H1 (cell line): Measurements from ENCODE around the gene SLC35F3. TPM values are rescaled to one million over a fixed set of nuclear protein-coding genes. Genes with fewer than 3 reads are reported as not detected.

ENCODE experiments used
- CTCF ChIA-PET: fragments of 300-600 bp; sonication (Branson Sonifier 250); formaldehyde crosslinking; loops from one replicate; lab custom pipeline; 2021; ENCODE audit not compliant: partially characterized antibody; lab: Charles Lee
- POLR2A ChIA-PET: fragments of 300-600 bp; sonication (Branson Sonifier 250); formaldehyde crosslinking; loops from one replicate; lab custom pipeline; 2021; ENCODE audit warnings: inconsistent platforms; ENCODE audit not compliant: partially characterized antibody; lab: Charles Lee
- DNase-seq, 2 experiments: peaks; one replicate each; pipeline versions ENCODE4 v3.0.0 to v3.0.0-alpha.2; 2010 to 2022; ENCODE audit warnings: low spot score in 2 of 2, low read depth in 1 of 2, mixed read lengths in 1 of 2
- FAIRE-seq: peaks from 2 replicates; lab custom pipeline; 2011; peaks lifted over from hg19 to GRCh38; lab: Jason Lieb, UNC
- H2AFZ ChIP-seq: 2 replicates; pipeline ENCODE4 v1.8.1; 2012; ENCODE audit warnings: low read length, inconsistent platforms
- H2AK5ac ChIP-seq: 2 replicates; pipeline ENCODE4 v1.6.1; 2013; ENCODE audit warnings: low read depth, low read length
- H2BK120ac ChIP-seq: replicated peaks from 2 replicates; pipeline ENCODE3; 2013; ENCODE audit warnings: low read depth, low read length, inconsistent platforms
- H2BK12ac ChIP-seq: 2 replicates; pipeline ENCODE4 v1.6.1; 2013; ENCODE audit warnings: low read depth, low read length
- H2BK15ac ChIP-seq: 2 replicates; pipeline ENCODE4 v1.6.1; 2013; ENCODE audit warnings: low read length
- H2BK20ac ChIP-seq: 2 replicates; pipeline ENCODE4 v1.6.1; 2013; ENCODE audit warnings: low read length
- H2BK5ac ChIP-seq: 2 replicates; pipeline ENCODE4 v1.6.1; 2013; ENCODE audit warnings: low read depth, low read length
- H3K14ac ChIP-seq: 2 replicates; pipeline ENCODE4 v1.6.1; 2013; ENCODE audit warnings: inconsistent platforms; ENCODE audit not compliant: insufficient read length
- H3K18ac ChIP-seq: 2 replicates; pipeline ENCODE4 v1.6.1; 2013; ENCODE audit warnings: low read length; ENCODE audit errors: extremely low read depth
- H3K23ac ChIP-seq: 2 replicates; pipeline ENCODE4 v1.6.1; 2013; ENCODE audit warnings: inconsistent platforms; ENCODE audit not compliant: insufficient read length
- H3K23me2 ChIP-seq: 2 replicates; pipeline ENCODE4 v1.6.1; 2013; ENCODE audit warnings: low read depth, low read length
- H3K27ac ChIP-seq: 2 replicates; pipeline ENCODE4 v1.6.1; 2011; ENCODE audit warnings: low read depth, low read length, inconsistent platforms
- H3K27me3 ChIP-seq, 4 experiments: replicated peaks in 1 of 4; 1 replicate in 1 of 4; 2 replicates in 3 of 4; pipeline versions ENCODE4 v1.6.1 to v1.8.1; 2011 to 2013; ENCODE audit warnings: low read length in 3 of 4, mild to moderate bottlenecking in 3 of 4, inconsistent platforms in 2 of 4, mixed read lengths in 2 of 4, moderate library complexity in 1 of 4; ENCODE audit not compliant: control insufficient read depth in 3 of 4, insufficient read depth in 3 of 4; ENCODE audit errors: extremely low read depth in 1 of 4
- H3K36me3 ChIP-seq, 4 experiments: 2 replicates each; pipeline versions ENCODE4 v1.6.1 to v1.8.1; 2011 to 2013; ENCODE audit warnings: mild to moderate bottlenecking in 4 of 4, low read length in 3 of 4, moderate library complexity in 2 of 4, control low read depth in 1 of 4, inconsistent platforms in 1 of 4; ENCODE audit not compliant: insufficient read depth in 4 of 4, control insufficient read depth in 2 of 4
- H3K4ac ChIP-seq: replicated peaks from 2 replicates; pipeline ENCODE3; 2013; ENCODE audit warnings: low read length, low read depth, mixed read lengths, inconsistent platforms; ENCODE audit not compliant: insufficient read length
- H3K4me1 ChIP-seq, 4 experiments: replicated peaks in 1 of 4; 1 replicate in 1 of 4; 2 replicates in 3 of 4; pipeline versions ENCODE4 v1.6.1 to v1.8.1; 2011 to 2013; ENCODE audit warnings: low read length in 3 of 4, inconsistent platforms in 2 of 4, mixed read lengths in 1 of 4; ENCODE audit not compliant: insufficient read depth in 4 of 4, control insufficient read depth in 3 of 4
- H3K4me2 ChIP-seq, 2 experiments: 2 replicates each; pipeline versions ENCODE4 v1.6.1 to v1.8.1; 2011 to 2013; ENCODE audit warnings: low read depth in 2 of 2, low read length in 2 of 2, control low read depth in 1 of 2, inconsistent platforms in 1 of 2, mild to moderate bottlenecking in 1 of 2; ENCODE audit not compliant: insufficient read depth in 1 of 2
- H3K4me3 ChIP-seq, 4 experiments: fragments of 200-600, 300-600 bp in 1 of 4; sonication (generic), shearing (Covaris generic), sonication (Bioruptor Twin) in 1 of 4; 2 replicates each; pipeline versions ENCODE4 v1.5.1 to v1.8.1; 2011 to 2016; ENCODE audit warnings: low read length in 4 of 4, low read depth in 3 of 4, control low read depth in 2 of 4, inconsistent platforms in 2 of 4, mild to moderate bottlenecking in 2 of 4, mixed read lengths in 1 of 4, moderate library complexity in 1 of 4; ENCODE audit not compliant: insufficient read depth in 2 of 4; ENCODE audit errors: extremely low read depth in 1 of 4
- H3K56ac ChIP-seq: replicated peaks from 2 replicates; pipeline ENCODE3; 2013; ENCODE audit warnings: low read depth, mild to moderate bottlenecking, mixed read lengths, low read length, inconsistent platforms; ENCODE audit not compliant: insufficient read length
- H3K79me1 ChIP-seq: 2 replicates; pipeline ENCODE4 v1.6.1; 2013; ENCODE audit warnings: low read depth, low read length, control low read depth
- H3K79me2 ChIP-seq, 2 experiments: 2 replicates each; pipeline versions ENCODE4 v1.6.1 to v1.8.1; 2012 to 2013; ENCODE audit warnings: low read length in 2 of 2, mild to moderate bottlenecking in 2 of 2, inconsistent platforms in 1 of 2; ENCODE audit not compliant: insufficient read depth in 2 of 2, control insufficient read depth in 1 of 2
- H3K9ac ChIP-seq, 4 experiments: replicated peaks in 1 of 4; 1 replicate in 1 of 4; 2 replicates in 3 of 4; pipeline versions ENCODE4 v1.6.1 to v1.8.1; 2011 to 2013; ENCODE audit warnings: low read depth in 3 of 4, low read length in 3 of 4, control low read depth in 2 of 4, mild to moderate bottlenecking in 2 of 4, moderate library complexity in 2 of 4, inconsistent platforms in 1 of 4; ENCODE audit errors: extremely low read depth in 1 of 4
- H3K9me3 ChIP-seq, 2 experiments: 2 replicates each; pipeline versions ENCODE4 v1.6.1 to v1.8.1; 2012 to 2013; ENCODE audit warnings: mild to moderate bottlenecking in 2 of 2, moderate library complexity in 2 of 2, control low read depth in 1 of 2, inconsistent platforms in 1 of 2, low read depth in 1 of 2, low read length in 1 of 2, mixed read lengths in 1 of 2; ENCODE audit not compliant: insufficient read depth in 2 of 2
- H4K20me1 ChIP-seq, 2 experiments: replicated peaks in 1 of 2; 2 replicates each; pipeline versions ENCODE3 to v1.8.1; 2011 to 2013; ENCODE audit warnings: inconsistent platforms in 2 of 2, low read length in 2 of 2, mild to moderate bottlenecking in 1 of 2; ENCODE audit not compliant: insufficient read depth in 2 of 2, control insufficient read depth in 1 of 2
- H4K5ac ChIP-seq: 2 replicates; pipeline ENCODE4 v1.6.1; 2013; ENCODE audit warnings: low read length, low read depth, mixed read lengths, inconsistent platforms; ENCODE audit not compliant: insufficient read length
- H4K8ac ChIP-seq: 2 replicates; pipeline ENCODE4 v1.8.0; 2013; ENCODE audit warnings: mild to moderate bottlenecking, moderate library complexity, low read length, inconsistent platforms; ENCODE audit not compliant: insufficient read depth; ENCODE audit errors: extremely low read depth
- H4K91ac ChIP-seq: replicated peaks from 2 replicates; pipeline ENCODE3; 2013; ENCODE audit warnings: low read length, mixed read lengths, inconsistent platforms; ENCODE audit not compliant: insufficient read length
- ASH2L ChIP-seq: fragments of 200-600, 300-600 bp; sonication (generic); IDR thresholded peaks from one replicate; pipeline ENCODE4 v1.7.1; 2017; ENCODE audit warnings: low read length
- BACH1 ChIP-seq: IDR thresholded peaks from 2 replicates; pipeline ENCODE4 v1.6.1; 2012; ENCODE audit warnings: low read length, improper control_type of control experiment
- CHD1 ChIP-seq: IDR thresholded peaks from 2 replicates; pipeline ENCODE4 v1.6.1; 2012; ENCODE audit warnings: low read depth, low read length, improper control_type of control experiment
- EZH2 ChIP-seq: fragments of 200-600 bp; sonication (generic); IDR thresholded peaks from 2 replicates; pipeline ENCODE4 v1.7.1; 2012; ENCODE audit warnings: low read depth, mild to moderate bottlenecking, moderate library complexity, low read length, inconsistent platforms; ENCODE audit not compliant: severe bottlenecking
- FOSL1 ChIP-seq: IDR thresholded peaks from 2 replicates; pipeline ENCODE4 v1.6.1; 2011; ENCODE audit warnings: mild to moderate bottlenecking, low read depth, low read length, moderate library complexity; ENCODE audit not compliant: insufficient read depth
- HDAC6 ChIP-seq: IDR thresholded peaks from one replicate; pipeline ENCODE4 v1.7.1; 2012; ENCODE audit warnings: low read depth, mild to moderate bottlenecking, inconsistent platforms, low read length, moderate library complexity
- JUN ChIP-seq: IDR thresholded peaks from 2 replicates; pipeline ENCODE4 v1.6.1; 2011; ENCODE audit warnings: low read depth, mild to moderate bottlenecking, improper control_type of control experiment, low read length
- SRF ChIP-seq: IDR thresholded peaks from 2 replicates; pipeline ENCODE4 v1.6.1; 2011; ENCODE audit warnings: mild to moderate bottlenecking, low read depth, low read length, moderate library complexity
- SUZ12 ChIP-seq: fragments of 200-600 bp; sonication (generic); IDR thresholded peaks from 2 replicates; pipeline ENCODE4 v1.6.1; 2012; ENCODE audit warnings: mild to moderate bottlenecking, inconsistent platforms, low read length, moderate library complexity, mixed read lengths
- TAF7 ChIP-seq: optimal IDR thresholded peaks from 2 replicates; pipeline ENCODE3; 2011; ENCODE audit warnings: low read depth, mild to moderate bottlenecking, inconsistent platforms, low read length, moderate library complexity, borderline replicate concordance
- WGBS, 2 experiments: shearing (Covaris generic) in 1 of 2; methylation state at CpG; one replicate each; pipeline versions ENCODE4 v1.1.6 to v1.1.7; 2013 to 2015; ENCODE audit warnings: low lambda C conversion rate in 2 of 2, mixed read lengths in 2 of 2, inconsistent platforms in 1 of 2, low coverage in 1 of 2, missing lambda C conversion rate in 1 of 2; ENCODE audit not compliant: insufficient replicate concordance in 2 of 2, insufficient coverage in 1 of 2, insufficient read length in 1 of 2; ENCODE audit errors: extremely low coverage in 1 of 2, missing lambda C conversion rate in 1 of 2; 5-methylcytosine and 5-hydroxymethylcytosine counted together
- polyA plus RNA-seq, 7 experiments: library from polyadenylated mRNA; depleted of rRNA in 3 of 7; stranded (reverse) in 5 of 7; unstranded in 2 of 7; fragments of >200 nt in 5 of 7; fragments of 200-250 nt in 2 of 7; gene quantifications; 1 replicate in 5 of 7; 2 replicates in 1 of 7; 4 replicates in 1 of 7; pipeline versions ENCODE4 v1.2.1 to v1.2.3, GENCODE V29; 2011 to 2013; ENCODE audit warnings: missing spikeins in 2 of 7, mixed read lengths in 2 of 7
- total RNA-seq: library from RNA; stranded (reverse); fragmentation: NEBNext Ultra II Directional; extraction: Animal tissue kit (Norgen Biotek cat#: 25700); gene quantifications from 2 replicates; pipeline ENCODE4 v1.2.1, GENCODE V29; 2021
- TF ChIP-seq, protein P1 (sequence below): IDR thresholded peaks from 2 replicates; pipeline ENCODE4 v1.6.1; 2012; ENCODE audit warnings: inconsistent platforms
- TF ChIP-seq, protein P2 (sequence below), 3 experiments: IDR thresholded peaks; 1 replicate in 2 of 3; 2 replicates in 1 of 3; pipeline versions ENCODE4 v1.5.1 to v1.6.1; 2011; ENCODE audit warnings: low read length in 3 of 3, mild to moderate bottlenecking in 3 of 3, inconsistent platforms in 2 of 3, low read depth in 1 of 3, moderate library complexity in 1 of 3; ENCODE audit not compliant: insufficient read depth in 1 of 3; ENCODE audit errors: control extremely low read depth in 1 of 3

Gene SLC35F3
- total and polyA plus RNA-seq, 2 of the 8 experiments (the other 6 are each of a cell fraction or from before 2014, with no cell fraction given), result 0.78 to 1.2 TPM

DNA sequence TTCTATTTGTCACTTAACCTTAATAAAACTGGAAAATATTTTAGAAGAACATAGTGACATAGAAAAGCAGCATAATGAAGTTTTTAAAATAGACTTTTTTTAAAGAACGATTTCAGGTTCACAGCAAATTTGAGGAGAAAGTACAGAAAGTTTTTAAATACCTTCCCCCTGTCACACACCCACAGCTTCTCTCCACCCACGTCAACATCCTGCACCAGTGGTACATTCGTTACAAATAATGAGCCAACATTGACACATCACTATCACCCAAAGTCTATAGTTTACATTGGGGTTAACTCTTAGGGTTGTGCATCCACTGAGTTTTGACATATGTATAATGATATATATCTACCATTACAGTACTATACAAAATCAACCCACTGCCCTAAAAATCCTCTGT is 3.0 kb upstream of the SLC35F3 start:
- TF ChIP-seq, protein P1, sequence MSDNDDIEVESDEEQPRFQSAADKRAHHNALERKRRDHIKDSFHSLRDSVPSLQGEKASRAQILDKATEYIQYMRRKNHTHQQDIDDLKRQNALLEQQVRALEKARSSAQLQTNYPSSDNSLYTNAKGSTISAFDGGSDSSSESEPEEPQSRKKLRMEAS, result no peak
- TF ChIP-seq HDAC6 (no peak), CHD1 (no peak), ASH2L (no peak), TAF7 (no peak), EZH2 (no peak), SUZ12 (no peak), JUN (no peak), SRF (no peak), BACH1 (no peak), FOSL1 (no peak)
- TF ChIP-seq, protein P2, sequence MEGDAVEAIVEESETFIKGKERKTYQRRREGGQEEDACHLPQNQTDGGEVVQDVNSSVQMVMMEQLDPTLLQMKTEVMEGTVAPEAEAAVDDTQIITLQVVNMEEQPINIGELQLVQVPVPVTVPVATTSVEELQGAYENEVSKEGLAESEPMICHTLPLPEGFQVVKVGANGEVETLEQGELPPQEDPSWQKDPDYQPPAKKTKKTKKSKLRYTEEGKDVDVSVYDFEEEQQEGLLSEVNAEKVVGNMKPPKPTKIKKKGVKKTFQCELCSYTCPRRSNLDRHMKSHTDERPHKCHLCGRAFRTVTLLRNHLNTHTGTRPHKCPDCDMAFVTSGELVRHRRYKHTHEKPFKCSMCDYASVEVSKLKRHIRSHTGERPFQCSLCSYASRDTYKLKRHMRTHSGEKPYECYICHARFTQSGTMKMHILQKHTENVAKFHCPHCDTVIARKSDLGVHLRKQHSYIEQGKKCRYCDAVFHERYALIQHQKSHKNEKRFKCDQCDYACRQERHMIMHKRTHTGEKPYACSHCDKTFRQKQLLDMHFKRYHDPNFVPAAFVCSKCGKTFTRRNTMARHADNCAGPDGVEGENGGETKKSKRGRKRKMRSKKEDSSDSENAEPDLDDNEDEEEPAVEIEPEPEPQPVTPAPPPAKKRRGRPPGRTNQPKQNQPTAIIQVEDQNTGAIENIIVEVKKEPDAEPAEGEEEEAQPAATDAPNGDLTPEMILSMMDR (IDR thresholded peaks at IDR 0.05; ENCODE audit: control extremely low read depth in 1 of 3, insufficient read depth in 1 of 3, low read depth in 1 of 3, low read length in 3 of 3), result no peak
- Histone ChIP-seq H3K9me3 (no peaks in the 10 kb centered on the region), H3K4me2 (no peak overlapping the region), H3K79me2 (no peaks in the 10 kb centered on the region), H3K27ac (no peak overlapping the region), H3K4ac (no peak overlapping the region), H2BK5ac (no peak overlapping the region), H3K4me1 (peaks cover 0 to 4% (median 2%) of the 10 kb centered on the region in 4 experiments; a peak in 3 of 7 replicates), H3K9ac (no peak overlapping the region), H3K56ac (no peak overlapping the region), H2BK12ac (no peak overlapping the region), H3K14ac (no peak overlapping the region), H4K20me1 (peaks cover 0 to 2% of the 10 kb centered on the region in 2 experiments), H2AFZ (no peak overlapping the region), H2BK120ac (no peak overlapping the region), H3K23me2 (peaks cover 14% of the 10 kb centered on the region), H4K91ac (no peak overlapping the region), H2AK5ac (no peak overlapping the region), H3K79me1 (no peaks in the 10 kb centered on the region), H3K18ac (no peak overlapping the region), H3K4me3 (no peak overlapping the region), H2BK20ac (no peak overlapping the region), H2BK15ac (no peak overlapping the region), H3K27me3 (peaks cover 16 to 27% (median 21%) of the 10 kb centered on the region in 4 experiments), H3K36me3 (no peaks in the 10 kb centered on the region; a peak in 1 of 8 replicates), H4K5ac (no peak overlapping the region), H4K8ac (no peak overlapping the region), H3K23ac (no peak overlapping the region)
- ChIA-PET CTCF (interaction anchor here (1.2 to 1.4 kb wide), 2 partner anchors 464 to 524 kb away, joined by 3 read pairs; no protein-coding TSS in a partner anchor), POLR2A (no interaction called here)
- WGBS, 2 experiments, result 90% methylated on average over 3 of the region's 3 CpGs; no CpG with 5 or more reads in 1 of the 2 experiments
- DNase-seq (no peak), FAIRE-seq (no peak)
